AG10803 (cell line): ENCODE data around the gene SMTNL1.

ENCODE experiments used
- DNase-seq: peaks from one replicate; pipeline ENCODE4 v3.0.0; 2010; ENCODE audit warnings: low read depth
- H3K4me3 ChIP-seq: 2 replicates; pipeline ENCODE4 v1.5.1; 2011; ENCODE audit warnings: mild to moderate bottlenecking, low read length, control low read depth
- TF ChIP-seq, protein P1 (sequence below): conservative IDR thresholded peaks from 2 replicates; pipeline ENCODE4 v1.5.1; 2011; ENCODE audit warnings: mild to moderate bottlenecking, low read length, control low read depth, inconsistent platforms

Gene SMTNL1

GRCh38 chr11:57500926-57501325 is 36.5 kb upstream of the SMTNL1 start:
- H3K4me3 ChIP-seq, result no peak overlapping the region
- no peak for DNase-seq
- TF ChIP-seq, protein P1, sequence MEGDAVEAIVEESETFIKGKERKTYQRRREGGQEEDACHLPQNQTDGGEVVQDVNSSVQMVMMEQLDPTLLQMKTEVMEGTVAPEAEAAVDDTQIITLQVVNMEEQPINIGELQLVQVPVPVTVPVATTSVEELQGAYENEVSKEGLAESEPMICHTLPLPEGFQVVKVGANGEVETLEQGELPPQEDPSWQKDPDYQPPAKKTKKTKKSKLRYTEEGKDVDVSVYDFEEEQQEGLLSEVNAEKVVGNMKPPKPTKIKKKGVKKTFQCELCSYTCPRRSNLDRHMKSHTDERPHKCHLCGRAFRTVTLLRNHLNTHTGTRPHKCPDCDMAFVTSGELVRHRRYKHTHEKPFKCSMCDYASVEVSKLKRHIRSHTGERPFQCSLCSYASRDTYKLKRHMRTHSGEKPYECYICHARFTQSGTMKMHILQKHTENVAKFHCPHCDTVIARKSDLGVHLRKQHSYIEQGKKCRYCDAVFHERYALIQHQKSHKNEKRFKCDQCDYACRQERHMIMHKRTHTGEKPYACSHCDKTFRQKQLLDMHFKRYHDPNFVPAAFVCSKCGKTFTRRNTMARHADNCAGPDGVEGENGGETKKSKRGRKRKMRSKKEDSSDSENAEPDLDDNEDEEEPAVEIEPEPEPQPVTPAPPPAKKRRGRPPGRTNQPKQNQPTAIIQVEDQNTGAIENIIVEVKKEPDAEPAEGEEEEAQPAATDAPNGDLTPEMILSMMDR, result no peak

- H3K4me3 ChIP-seq, result no peak overlapping the region
- DNase-seq, result no peak
- TF ChIP-seq, protein P1, result no peak
Measured at GRCh38 chr11:57501953-57502352, 35.4 kb upstream of the SMTNL1 start.

DNA sequence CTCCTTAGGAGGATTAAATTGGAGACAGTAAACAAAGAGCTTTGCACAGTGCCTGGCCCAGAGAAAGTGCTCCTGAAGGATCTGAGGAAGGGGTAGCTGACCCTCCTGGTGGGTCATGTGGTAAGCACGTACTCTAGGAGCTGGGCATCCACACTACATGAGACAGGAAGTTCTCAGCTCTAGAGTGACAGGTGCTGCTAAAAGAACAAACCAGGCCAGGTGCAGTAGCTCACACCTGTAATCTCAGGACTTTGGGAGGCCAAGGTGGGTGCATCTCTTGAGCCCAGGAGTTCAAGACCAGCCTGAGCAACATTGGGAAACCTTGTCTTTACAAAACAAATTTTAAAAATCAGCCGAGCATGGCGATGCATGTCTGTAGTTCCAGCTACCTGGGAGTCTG is 35.0 kb upstream of the SMTNL1 start:
- H3K4me3 ChIP-seq, result no peak overlapping the region
- DNase-seq, result no peak
- TF ChIP-seq, protein P1, result no peak

DNA sequence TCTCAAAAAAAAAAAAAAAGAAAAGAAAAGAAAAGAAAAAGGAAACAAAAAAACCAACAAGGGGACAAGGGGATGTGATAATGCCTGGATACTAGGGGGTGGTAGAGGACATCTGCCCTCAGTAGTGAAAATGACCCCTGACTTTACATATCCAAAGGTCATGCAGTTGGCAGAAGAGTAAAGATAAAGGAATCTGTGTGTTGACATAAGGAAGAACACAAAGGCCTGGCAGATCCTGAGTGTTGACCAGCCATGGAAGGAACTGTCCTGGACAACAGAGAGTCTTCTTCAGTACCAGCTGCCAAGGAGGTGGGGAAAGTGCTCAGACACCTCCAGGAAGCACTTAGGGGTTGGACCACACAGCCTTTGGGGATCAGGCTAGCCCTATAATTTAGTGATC is 34.5 kb upstream of the SMTNL1 start:
- TF ChIP-seq, protein P1, result no peak
- no peak overlapping the region for H3K4me3 ChIP-seq
- no peak for DNase-seq

GRCh38 chr11:57504511-57504910 is 32.9 kb upstream of the SMTNL1 start:
- DNase-seq, result no peak
- H3K4me3 ChIP-seq, result no peak overlapping the region

GRCh38 chr11:57506522-57506921 is 30.9 kb upstream of the SMTNL1 start:
- no peak overlapping the region for H3K4me3 ChIP-seq
- no peak for DNase-seq
- TF ChIP-seq, protein P1, result no peak

More at GRCh38 chr11:57504511-57504910, 32.9 kb upstream of the SMTNL1 start:
- TF ChIP-seq, protein P1, result no peak

DNA sequence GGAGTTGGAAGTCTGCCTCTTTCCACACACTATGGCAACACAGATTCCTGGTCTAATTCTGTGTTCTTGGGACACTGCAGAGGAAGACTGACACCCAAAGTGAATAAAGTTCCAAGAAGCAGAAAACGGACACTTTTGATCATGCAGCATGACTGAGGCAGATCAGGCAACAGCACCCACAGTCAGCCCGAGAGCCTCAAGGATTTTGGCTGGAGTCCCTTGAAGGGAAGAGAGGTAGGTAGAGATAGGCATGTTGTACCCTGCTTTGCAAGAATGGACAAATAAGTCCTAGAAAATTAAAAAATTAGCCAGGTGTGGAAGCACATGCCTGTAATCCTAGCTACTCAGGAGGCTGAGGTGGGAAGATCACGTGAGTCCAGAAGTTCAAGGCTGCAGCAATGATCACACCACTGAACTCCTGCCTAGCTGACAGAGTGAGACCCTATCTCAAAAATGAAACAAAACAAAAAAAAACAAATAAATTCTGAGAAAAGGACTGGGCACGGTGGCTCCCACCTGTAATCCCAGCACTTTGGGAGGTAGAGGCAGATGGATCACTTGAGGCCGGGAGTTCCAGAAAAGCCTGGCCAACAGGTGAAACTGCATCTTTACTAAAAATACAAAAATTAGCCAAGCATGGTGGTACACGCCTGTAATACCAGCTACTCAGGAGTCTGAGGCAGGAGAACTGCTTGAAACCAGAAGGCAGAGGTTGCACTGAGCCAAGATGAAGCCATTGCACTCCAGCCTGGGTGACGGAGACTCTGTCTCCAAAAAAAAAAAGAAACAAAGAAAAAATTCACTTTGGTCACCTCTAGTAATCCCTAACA is 28.8 kb upstream of the SMTNL1 start:
- TF ChIP-seq, protein P1, result no peak
- no peak for DNase-seq
- no peak overlapping the region for H3K4me3 ChIP-seq
